Measurements from ENCODE around the gene GIGYF1.
"Not testable (repeated sequence)": the region's sequence is repeated elsewhere in the genome, so short reads cannot be mapped to it uniquely, and the experiment has no call there.

The GIGYF1 gene

GRCh38 chr7:100694098-100694745, at the start of gene GIGYF1:
Gene GIGYF1 (minus strand): TSS chr7:100694250. CDS start chr7:100688238, 6,012 bp downstream.
- no peak for FAIRE-seq

- no peak for FAIRE-seq
Measured at GRCh38 chr7:100739934-100740333, 45.9 kb upstream of the GIGYF1 start.

- FAIRE-seq = no peak
Measured at GRCh38 chr7:100736671-100737070, 42.6 kb upstream of the GIGYF1 start.

- FAIRE-seq = no peak
Measured at GRCh38 chr7:100735730-100736129, 41.7 kb upstream of the GIGYF1 start.

- no peak for FAIRE-seq
Measured at GRCh38 chr7:100731937-100732636, 38.0 kb upstream of the GIGYF1 start.

- FAIRE-seq = no peak
Measured at GRCh38 chr7:100730136-100730800, 36.2 kb upstream of the GIGYF1 start.

- no peak for FAIRE-seq
Measured at GRCh38 chr7:100728196-100728595, 34.1 kb upstream of the GIGYF1 start.

GRCh38 chr7:100726996-100727761, 33.1 kb upstream of the GIGYF1 start:
- no peak for FAIRE-seq

GRCh38 chr7:100724364-100724763, 30.3 kb upstream of the GIGYF1 start:
- not testable (repeated sequence) for FAIRE-seq

GRCh38 chr7:100723732-100724275, 29.8 kb upstream of the GIGYF1 start:
- no peak for FAIRE-seq

- no peak for FAIRE-seq
Measured at GRCh38 chr7:100722480-100723212, 28.6 kb upstream of the GIGYF1 start.

- FAIRE-seq = no peak
Measured at GRCh38 chr7:100721505-100721812, 27.4 kb upstream of the GIGYF1 start.

GRCh38 chr7:100720671-100721504, 26.8 kb upstream of the GIGYF1 start:
- no peak for FAIRE-seq

- no peak for FAIRE-seq
Measured at GRCh38 chr7:100720279-100720670, 26.2 kb upstream of the GIGYF1 start, which contains the start of gene EPO. Gene EPO (plus strand): TSS chr7:100720468. CDS start chr7:100720981, 513 bp downstream.

- no peak for FAIRE-seq
Measured at GRCh38 chr7:100719523-100720278, 25.7 kb upstream of the GIGYF1 start.

GRCh38 chr7:100717073-100717472, 23.0 kb upstream of the GIGYF1 start:
- FAIRE-seq = not testable (repeated sequence)

- no peak for FAIRE-seq
Measured at GRCh38 chr7:100714725-100715124, 20.7 kb upstream of the GIGYF1 start.

GRCh38 chr7:100711369-100711768, 17.3 kb upstream of the GIGYF1 start:
- FAIRE-seq = no peak

GRCh38 chr7:100710452-100710851, 16.4 kb upstream of the GIGYF1 start:
- no peak for FAIRE-seq

GRCh38 chr7:100708395-100708794, 14.3 kb upstream of the GIGYF1 start:
- no peak for FAIRE-seq
